ENCODE results near the gene USP34.

Gene USP34

DNA sequence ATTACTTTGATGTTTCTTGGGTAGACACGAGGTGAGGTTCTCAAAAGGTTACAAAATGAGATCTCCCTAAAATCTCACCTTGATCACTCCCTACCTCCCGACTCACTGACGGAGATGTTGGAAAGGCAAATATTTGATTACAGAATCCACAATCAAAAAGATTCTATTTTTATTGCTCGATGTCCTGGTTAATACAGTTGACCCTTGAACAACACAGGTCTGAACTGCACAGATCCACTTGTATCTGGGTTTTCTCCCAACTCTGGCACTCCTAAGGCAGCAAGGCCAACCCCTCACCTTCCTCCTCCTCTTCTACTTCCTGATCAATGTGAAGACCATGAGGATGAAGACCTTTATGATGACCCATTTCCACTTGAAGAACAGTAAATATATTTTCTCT is 183.6 kb downstream of the USP34 start:
- no peak for DNase-seq

DNA sequence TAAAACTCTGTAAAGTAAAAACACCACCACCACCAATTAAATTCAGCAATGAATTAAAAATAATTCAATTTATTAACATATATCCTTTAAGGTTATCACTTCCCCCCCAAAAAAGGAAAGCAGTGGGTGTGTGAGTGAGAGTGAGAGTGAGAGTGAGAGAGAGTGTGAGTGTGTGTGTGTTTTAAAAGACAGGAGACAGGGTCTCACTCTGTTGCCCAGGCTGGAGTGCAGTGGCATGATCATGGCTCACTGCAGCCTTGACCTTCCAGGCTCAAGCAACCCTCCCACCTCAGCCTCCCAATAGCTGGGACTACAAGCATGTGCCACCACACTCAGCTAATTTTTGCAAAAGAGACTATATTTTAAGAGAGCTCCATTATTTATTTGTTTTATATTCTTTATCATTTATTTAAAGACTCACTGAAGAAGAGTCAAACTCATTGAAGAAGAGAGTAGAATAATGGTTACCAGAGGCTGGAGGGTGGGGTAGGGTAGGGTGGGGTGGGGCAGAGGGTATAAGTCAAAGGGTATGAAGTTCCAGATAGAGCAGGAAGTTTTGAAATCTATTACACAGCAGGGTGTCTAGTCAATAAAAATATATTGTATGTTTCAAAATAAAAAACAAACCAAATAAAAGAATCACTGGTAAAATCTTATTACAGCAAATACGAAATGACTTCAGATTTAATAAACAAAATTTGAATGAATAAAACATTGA is 187.3 kb downstream of the USP34 start:
- no peak for DNase-seq

- no peak for DNase-seq
Observed at GRCh38 chr2:61282104-61282590, 188.7 kb downstream of the USP34 start.

GRCh38 chr2:61281321-61281720 is 189.6 kb downstream of the USP34 start:
- DNase-seq: no peak

DNA sequence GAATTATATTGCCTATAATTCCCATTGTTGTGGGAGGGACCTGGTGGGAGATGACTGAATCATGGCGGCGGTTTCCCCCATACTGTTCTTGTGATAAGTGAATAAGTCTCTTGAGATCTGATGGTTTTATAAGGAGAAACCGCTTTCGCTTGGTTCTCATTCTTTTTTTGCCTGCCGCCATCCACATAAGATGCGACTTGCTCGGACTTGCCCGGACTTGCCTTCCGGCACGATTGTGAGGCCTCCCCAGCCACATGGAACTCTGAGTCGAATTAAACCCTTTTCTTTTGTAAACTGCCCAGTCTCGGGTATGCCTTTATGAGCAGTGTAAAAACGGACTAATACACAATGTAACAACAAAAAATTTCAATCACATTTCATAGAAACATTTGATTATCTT is 193.1 kb downstream of the USP34 start:
- DNase-seq: no peak

DNA sequence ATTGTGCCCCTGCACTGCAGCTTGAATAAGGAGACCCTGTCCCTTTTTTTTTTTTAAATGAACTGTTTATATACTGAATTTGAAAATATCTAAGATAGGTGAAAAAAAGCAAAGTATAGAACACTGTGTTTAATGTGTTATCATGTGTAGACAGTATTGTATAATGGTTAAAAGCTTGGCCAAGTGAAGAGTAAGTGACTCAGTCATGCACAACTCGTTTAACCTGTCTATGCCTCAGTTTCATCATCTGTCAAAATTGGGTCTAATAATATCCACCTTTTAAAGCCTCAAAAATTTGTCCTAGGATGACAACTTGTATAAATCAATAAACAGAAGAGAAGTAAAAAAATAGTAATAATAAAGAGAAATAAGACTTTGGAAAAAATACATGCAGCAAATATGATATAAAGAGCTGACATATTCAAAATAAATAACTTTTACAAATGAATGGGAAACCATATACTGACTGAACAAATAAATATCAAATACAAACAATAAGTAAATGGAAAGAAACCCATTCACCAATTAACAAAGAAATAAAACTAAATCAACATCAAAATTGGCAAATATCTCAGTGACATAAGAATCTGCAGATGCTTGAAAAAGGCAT is 195.2 kb downstream of the USP34 start:
- no peak for DNase-seq

DNA sequence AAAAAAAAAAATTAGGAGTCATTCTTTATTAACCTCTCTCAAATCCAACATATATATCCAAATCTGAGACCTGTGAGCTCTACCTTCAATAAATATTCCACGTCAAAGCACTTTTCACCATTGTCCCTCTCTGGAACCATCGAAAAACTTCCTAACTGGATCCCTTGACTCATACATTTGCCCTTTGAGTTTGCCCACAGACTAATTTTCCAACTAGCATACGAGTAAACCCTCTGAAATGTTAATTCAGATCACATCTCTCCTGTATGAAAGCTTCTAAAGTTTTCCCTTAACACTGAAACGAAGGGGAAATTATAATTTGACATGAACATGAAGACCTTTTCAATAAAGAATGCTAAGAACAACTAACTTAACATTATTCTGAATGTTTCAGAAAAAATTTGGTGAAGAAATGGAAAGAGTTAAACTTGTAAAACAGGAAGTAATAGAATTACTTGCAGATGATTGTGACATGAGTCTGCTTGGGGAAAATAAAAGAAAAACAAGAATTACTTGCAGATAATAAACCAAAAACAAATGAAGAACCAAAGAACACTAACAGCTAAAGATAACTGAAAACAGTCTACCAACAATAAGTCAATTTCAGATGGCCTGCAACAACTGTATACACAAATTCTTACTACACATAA is 198.3 kb downstream of the USP34 start:
- DNase-seq: no peak

GRCh38 chr2:61268249-61268648 is 202.6 kb downstream of the USP34 start:
- no peak for DNase-seq

- no peak for DNase-seq
Observed at GRCh38 chr2:61266632-61267505, 204.0 kb downstream of the USP34 start.

- no peak for DNase-seq
Observed at GRCh38 chr2:61263830-61264229, 207.1 kb downstream of the USP34 start.

GRCh38 chr2:61262699-61263098 is 208.2 kb downstream of the USP34 start:
- no peak for DNase-seq

DNA sequence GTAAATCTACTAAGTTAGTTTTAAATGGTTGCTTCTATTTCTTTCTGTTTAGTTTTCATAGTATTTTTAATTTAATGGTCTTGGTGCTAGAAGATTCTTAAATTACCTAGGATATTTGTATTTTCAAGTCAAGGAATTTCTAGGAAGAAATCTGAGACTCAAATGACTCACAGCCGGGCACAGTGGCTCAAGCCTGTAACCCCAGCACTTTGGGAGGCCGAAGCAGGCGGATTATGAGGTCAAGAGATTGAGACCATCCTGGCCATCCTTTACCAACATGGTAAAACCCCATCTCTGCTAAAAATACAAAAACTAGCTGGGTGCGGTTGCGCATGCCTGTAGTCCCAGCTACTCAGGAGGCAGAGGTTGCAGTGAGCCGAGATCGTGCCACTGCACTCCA is 213.4 kb downstream of the USP34 start:
- no peak for DNase-seq

DNA sequence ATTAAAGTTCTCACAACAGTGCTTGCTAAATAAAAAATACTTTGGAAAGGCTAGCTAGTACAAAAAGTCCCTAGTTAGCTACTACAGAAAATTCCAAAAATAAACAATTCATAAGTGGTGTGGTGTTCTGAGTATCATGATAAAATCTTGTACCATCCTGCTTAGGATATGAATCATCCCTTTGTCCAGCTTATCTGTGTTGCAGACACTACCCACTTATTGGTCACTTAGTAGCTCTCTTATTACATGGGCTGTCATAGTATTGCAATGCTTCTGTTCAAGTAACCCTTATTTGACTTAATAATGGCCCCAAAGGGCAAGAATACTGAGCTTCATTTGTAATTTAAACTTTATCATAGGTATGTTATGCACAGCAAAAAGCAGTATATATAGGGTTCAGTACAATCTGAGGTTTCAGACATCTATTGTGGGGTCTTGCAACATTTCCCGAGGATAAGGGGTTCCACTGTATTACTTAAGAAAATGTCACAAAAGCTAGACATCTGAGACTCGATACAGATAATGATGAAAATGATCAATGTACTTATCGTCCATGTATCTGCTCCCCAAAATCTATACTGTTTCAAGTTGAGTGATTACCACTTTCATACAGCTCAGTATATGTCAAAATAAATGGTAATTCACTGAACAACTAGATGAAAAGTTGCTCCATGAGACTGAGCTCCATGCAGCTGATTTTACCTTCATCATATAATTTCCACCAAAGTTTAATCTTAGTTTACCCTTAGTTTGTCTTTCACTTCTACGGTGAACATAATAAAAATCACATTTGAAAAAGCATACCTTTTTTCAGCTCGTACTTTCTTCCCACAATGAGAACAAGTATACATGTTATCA is 215.1 kb downstream of the USP34 start:
- DNase-seq: no peak

- DNase-seq: no peak
Observed at GRCh38 chr2:61254536-61254935, 216.4 kb downstream of the USP34 start.

DNA sequence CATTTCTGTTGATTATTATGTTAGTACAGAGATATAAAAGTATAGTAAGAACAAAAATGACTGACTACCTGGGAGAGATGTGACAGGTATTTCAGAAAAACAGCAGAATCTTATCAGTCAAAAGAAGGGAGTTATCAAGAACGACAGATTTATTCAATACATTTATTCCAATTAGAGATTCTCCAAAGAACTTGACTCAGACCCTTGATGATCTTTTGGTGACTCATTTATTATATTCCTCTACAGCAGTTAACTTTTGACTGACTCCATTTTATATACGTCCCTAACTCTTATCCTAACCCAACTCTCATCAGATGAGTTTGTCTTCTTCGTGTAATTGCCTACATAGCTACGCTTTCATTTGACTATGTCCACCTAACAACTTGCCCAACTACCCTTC is 217.8 kb downstream of the USP34 start:
- no peak for DNase-seq

GRCh38 chr2:61252031-61252430 is 218.9 kb downstream of the USP34 start:
- no peak for DNase-seq

- no peak for DNase-seq
Observed at GRCh38 chr2:61249521-61250071, 221.3 kb downstream of the USP34 start.

- no peak for DNase-seq
Observed at GRCh38 chr2:61247204-61247812, 223.6 kb downstream of the USP34 start.

DNA sequence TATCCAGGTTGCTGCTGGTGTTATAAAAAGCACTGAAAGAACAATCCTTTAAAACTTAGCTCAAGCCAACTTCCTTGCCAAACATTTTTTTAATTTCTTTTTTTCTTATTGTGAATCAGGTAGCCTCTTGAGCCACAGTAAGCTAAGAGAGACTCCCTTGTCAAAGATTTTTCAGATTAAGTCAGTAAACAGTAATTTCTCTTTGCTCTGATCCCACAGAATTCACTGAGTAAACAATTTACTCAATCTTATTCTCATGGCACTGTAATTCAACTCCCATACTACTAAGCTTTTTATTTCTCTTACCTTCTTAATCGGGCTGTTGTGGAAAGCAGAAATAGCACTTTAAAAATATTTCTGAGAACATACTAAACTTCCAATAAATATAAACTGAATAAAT is 226.2 kb downstream of the USP34 start:
- no peak for DNase-seq

GRCh38 chr2:61241266-61241665 is 229.6 kb downstream of the USP34 start:
- no peak for DNase-seq

Measured in CD4-positive, alpha-beta T cell treated with Interleukin-6 for 4 hours (primary cell).